Left kidney (tissue), 2 donors: ENCODE results near the gene CRHR1. TPM values are rescaled to one million over a fixed set of nuclear protein-coding genes. Genes with fewer than 3 reads are reported as not detected.

Source experiments
- DNase-seq: peaks from one replicate; pipeline ENCODE4 v3.0.0-alpha.2; 2013
- polyA plus RNA-seq: library from polyadenylated mRNA; unstranded; fragments of 120-200 nt; gene quantifications from one replicate; pipeline ENCODE4 v1.2.1, GENCODE V29; 2013; ENCODE audit not compliant: insufficient read length

CRHR1 gene
- polyA plus RNA-seq, 1 donor = 0.47 TPM

DNA sequence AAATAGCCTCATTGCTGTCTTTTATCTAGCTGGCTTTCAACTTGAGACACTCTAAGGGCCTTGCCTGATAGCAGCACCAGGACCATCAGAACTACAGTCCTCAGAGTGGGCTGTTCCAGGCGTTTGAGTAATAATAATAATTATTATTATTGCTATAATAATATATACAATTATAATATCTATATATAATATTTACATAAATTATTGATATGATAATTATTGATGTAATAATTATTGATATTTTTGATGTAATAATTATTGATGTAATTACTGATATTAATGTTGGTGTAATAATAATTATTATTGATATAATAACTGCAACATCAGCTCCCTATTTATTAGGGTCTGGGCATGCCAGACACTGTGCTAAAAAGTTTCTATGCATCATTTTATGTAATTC, 25.6 kb upstream of the CRHR1 start:
- DNase-seq = no peak

- no peak for DNase-seq
Observed at GRCh38 chr17:45759761-45760160, 24.4 kb upstream of the CRHR1 start.

GRCh38 chr17:45761957-45762565, 22.1 kb upstream of the CRHR1 start:
- DNase-seq = no peak

- no peak for DNase-seq
Observed at GRCh38 chr17:45763182-45763581, 20.9 kb upstream of the CRHR1 start.

DNA sequence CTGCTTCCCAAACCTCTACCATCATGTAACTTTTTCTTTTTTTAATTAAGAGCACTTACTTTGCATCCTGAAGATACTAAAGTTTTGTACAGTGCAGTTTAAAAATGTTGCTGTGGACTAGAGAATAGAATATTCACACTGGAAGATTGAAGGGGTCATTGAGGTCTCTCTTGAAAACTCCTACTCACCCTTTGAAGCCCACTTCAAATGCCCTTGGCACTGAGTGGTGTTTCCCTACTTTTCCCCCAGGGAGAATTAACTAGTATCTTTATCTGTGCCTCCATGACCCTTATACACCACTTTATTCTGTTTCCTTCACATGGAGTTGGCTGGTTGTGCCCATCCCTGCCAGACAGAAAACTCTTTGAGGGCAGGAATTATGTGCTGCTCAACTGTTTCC, 19.6 kb upstream of the CRHR1 start:
- no peak for DNase-seq

GRCh38 chr17:45768000-45768399, 16.1 kb upstream of the CRHR1 start:
- no peak for DNase-seq

DNA sequence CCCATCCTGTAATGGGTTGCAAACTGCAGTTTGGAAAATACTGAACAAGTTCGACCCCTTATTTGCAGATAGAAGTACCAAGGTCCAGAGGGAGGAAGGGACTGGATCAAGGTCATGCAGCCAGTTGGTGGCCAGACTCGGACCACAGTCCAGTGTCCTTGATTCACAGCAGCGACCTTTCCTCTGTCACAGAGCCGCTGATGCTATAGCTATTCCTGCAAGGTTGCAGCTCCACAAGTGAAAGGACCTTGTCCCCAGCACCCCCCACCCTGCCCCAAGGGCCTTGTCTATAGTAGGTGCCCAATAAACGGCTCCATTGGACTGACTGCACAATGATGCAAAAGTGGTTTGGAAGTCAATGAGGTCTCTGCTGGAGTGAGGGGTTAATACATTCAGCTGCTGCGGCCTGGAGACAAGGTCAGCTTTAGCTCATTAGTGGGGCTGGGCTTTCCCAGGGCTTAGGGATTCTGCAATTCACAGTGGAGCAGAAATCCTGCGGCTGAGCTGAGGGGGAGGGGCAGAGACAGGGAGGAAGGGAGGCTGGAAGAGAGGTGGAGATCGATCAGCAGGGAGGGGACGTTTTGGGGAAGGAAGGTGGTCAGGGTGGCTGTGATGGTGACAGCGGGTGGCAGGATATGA, 13.4 kb upstream of the CRHR1 start:
- no peak for DNase-seq

GRCh38 chr17:45771271-45771959, 12.7 kb upstream of the CRHR1 start:
- DNase-seq = no peak

GRCh38 chr17:45775148-45775547, 9.0 kb upstream of the CRHR1 start:
- DNase-seq = no peak

DNA sequence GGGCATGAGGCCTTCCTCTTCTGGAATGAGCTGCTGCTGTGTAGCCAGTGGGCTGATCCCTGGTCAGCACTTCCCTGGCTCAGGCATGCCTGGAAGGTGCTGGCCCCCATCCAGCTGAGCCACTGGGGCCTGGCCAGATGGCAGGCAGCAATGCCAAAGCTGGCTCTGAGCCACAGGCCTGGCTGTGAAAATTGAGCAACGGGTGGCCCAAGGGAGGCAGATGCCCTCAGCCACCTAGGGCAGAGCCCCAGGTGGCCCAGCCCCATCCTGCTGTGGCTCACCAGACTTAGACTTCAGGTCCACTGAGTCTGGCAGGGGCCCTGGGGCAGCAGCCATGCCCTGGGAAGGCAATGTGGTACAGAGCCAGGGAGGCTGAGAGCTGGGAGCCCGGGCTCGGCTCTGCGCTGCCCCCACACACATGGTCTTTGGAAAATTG, 8.5 kb upstream of the CRHR1 start:
- DNase-seq = no peak

GRCh38 chr17:45776896-45777295, 7.2 kb upstream of the CRHR1 start:
- no peak for DNase-seq

GRCh38 chr17:45777388-45777787, 6.7 kb upstream of the CRHR1 start:
- DNase-seq = no peak

DNA sequence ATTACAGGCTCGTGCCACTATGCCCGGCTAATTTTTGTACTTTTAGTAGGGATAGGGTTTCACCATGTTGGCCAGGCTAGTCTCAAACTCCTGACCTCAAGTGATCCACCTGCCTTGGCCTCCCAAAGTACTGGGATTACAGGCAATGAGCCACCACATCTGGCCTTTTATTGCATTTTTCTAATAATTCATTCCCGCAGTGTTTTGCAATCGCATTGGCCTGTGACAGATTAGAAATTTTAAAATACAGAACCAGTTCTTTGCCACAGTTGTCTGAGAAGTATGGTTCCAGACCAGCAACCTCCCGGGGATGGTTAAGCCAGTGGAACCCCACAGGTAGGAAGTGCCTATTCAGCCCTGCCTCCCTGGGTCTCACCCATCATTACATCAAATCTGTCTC, 3.2 kb upstream of the CRHR1 start:
- no peak for DNase-seq

DNA sequence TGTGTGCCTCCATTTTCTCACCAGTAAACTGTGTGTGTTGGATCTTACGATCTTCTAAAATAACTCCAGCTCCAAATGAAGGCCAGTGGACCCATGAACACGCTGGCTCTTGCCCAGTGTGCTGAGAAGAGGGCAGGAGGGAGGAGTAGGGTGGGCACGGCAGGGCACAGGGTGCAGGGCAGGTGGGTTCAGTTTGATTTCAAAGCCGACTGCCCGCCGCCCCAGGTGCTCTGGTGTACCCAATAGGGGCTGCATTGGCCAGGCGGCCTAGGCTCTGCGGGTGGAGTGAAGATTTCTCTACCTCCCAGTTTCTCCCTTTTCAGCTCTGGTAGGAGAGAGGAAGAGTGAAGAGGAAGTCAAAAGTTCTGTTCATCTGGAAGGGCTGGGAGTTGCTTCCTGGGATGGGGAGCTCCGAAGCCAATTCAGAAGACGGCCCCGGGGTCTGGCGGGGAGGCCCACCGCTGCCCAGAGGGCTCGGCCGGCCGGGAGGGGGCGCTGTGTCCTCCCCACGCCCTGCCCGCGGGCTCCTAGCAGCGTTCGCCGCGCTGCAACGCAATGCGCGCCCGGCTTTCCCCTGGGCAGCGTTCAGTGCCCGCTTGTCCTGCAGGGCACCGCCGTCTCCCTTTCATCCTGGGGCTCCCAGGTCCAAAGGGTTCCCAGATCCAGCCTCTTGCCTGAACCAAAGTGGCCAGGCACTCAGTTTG, 1.1 kb upstream of the CRHR1 start:
- no peak for DNase-seq

GRCh38 chr17:45783593-45784292, 377 bp upstream of the CRHR1 start:
- DNase-seq = no peak

- no peak for DNase-seq
Observed at GRCh38 chr17:45784741-45785479, 790 bp downstream of the CRHR1 start.

DNA sequence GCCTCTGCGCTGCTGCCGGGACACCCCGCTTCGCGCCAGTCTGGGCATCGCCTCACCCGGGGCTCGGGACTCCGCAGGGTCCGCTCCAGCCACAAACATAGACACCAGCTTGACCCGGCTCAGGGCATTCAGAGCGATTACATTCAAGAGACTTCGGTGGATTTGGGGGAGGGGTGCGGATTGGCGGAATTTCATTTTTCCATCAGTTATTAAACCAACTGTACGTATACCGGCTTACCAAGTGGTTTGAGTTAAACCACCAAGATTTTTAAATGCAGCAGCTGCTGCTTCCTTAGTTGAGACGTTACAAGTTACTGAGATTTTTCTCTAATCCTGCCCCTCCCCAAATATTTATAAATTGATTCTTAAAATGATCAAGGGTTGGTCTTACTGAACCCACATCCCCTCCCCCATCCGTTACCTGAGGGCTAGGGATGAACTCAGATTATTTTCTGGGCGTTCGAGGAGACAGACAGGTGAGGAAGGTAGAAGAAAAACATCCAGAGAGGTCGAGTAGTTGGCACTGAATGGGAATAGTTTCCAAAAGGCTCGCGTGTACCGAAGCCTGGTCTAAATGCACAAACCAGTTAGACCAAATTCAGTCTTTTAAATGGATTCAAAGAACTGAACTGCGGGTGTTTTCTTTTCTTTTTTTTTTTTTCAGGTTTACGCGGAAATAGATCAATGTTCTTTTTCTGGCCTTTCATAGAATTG, 1.5 kb downstream of the CRHR1 start:
- no peak for DNase-seq

DNA sequence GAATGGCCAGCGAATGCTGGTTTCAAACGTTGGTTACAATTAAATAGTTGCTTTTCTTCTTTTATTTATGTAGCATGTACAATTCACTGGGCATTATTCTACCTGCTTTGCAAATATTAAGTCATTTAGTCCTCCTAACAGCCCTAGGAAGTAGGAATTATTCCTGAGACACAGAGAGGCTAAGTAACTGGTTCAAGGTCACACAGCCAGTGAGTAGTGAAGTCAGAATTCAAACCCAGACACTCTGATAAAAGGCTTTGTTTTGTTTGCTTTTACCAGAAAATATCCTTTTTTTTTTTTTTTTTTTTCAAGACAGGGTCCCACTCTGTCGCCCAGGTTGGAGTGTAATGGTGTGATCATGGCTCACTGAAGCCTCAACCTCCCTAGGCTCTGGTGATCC, 2.2 kb downstream of the CRHR1 start:
- DNase-seq = no peak

DNA sequence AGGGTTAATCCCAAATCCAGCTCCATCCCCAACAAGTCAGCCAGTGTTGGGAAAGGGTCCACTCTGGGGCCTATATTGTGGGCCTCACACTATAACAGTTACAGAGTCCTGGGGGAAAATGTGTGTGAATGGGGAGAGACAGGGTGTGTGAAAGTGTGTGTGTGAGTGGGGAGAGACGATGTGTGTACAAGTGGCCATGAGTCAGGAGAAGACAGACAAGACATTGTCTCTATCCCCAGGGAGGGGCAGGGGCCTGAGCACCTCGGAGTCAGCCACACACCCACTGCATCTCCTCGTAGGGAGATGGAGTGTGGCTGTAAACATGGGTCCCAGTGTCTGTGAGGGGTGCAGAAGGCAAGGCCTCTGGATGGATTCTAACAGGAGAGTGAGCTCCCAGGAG, 2.9 kb downstream of the CRHR1 start:
- DNase-seq = no peak

- DNase-seq = no peak
Observed at GRCh38 chr17:45787656-45788055, 3.5 kb downstream of the CRHR1 start.

GRCh38 chr17:45788057-45788456, 3.9 kb downstream of the CRHR1 start:
- no peak for DNase-seq
